ENCODE results near the gene ASIC2. TPM values are rescaled to one million over a fixed set of nuclear protein-coding genes. Genes with fewer than 3 reads are reported as not detected.

Gene ASIC2
- total RNA-seq, 1 experiment from 2014 or later: not detected

GRCh38 chr17:33169580-33170285, 123.4 kb downstream of the ASIC2 start:
- DNase-seq (ENCODE audit: low read depth, low spot score) (no peak), ATAC-seq (no peak)
- H3K27me3 ChIP-seq (ENCODE audit: insufficient read depth, low read length): peaks cover 10% of the 10 kb centered on the region
- RAD21 ChIA-PET (ENCODE audit: low non-redundant PET in 1 of 2, low total read pairs in 2 of 2, uncharacterized antibody in 2 of 2, unreplicated experiment in 2 of 2): no interaction called here
- intact Hi-C loops (cut with micrococcal nuclease): no loop called here
- no peaks in the 10 kb centered on the region for H3K79me2 ChIP-seq (ENCODE audit: insufficient read depth, low read length)
- H3K9me2 ChIP-seq (ENCODE audit: insufficient read depth): no peaks in the 10 kb centered on the region
- no TSS peak for BruUV-seq (replicated peaks)
- no peak overlapping the region for H3K9ac ChIP-seq (ENCODE audit: low read length)
- H3K4me3 ChIP-seq (replicated peaks in 1 of 2; ENCODE audit: low read depth in 1 of 2, low read length in 2 of 2): no peak overlapping the region
- TF ChIP-seq RAD21 (IDR thresholded peaks at IDR 0.05; ENCODE audit: low read depth): no peak
- TF ChIP-seq ELF1 (IDR thresholded peaks at IDR 0.05; ENCODE audit: borderline replicate concordance, low read depth): no peak
- no peak for TF ChIP-seq ZBTB33 (IDR thresholded peaks at IDR 0.05; ENCODE audit: extremely low read depth, insufficient replicate concordance, low read length)
- no peak for TF ChIP-seq REST (IDR thresholded peaks at IDR 0.05; ENCODE audit: low read depth)
- no peak for TF ChIP-seq EGR1 (IDR thresholded peaks at IDR 0.05; ENCODE audit: low read depth)
- TF ChIP-seq FOSL1 (IDR thresholded peaks at IDR 0.05; ENCODE audit: low read depth): no peak
- no peak for TF ChIP-seq EZH2 (IDR thresholded peaks at IDR 0.05)
- no peak for TF ChIP-seq CTCF (IDR thresholded peaks at IDR 0.05 in 2 of 3, conservative IDR thresholded peaks at IDR 0.05 in 1 of 3; ENCODE audit: borderline replicate concordance in 1 of 3, insufficient read depth in 1 of 3, low read depth in 2 of 3, low read length in 2 of 3)
- no peak for TF ChIP-seq MAX (IDR thresholded peaks at IDR 0.05)
- H3K9me3 ChIP-seq (ENCODE audit: control insufficient read depth in 1 of 2, insufficient read depth in 1 of 2, low read depth in 1 of 2, low read length in 2 of 2): no peaks in the 10 kb centered on the region
- H3K4me1 ChIP-seq (ENCODE audit: control insufficient read depth in 1 of 2, insufficient read depth in 2 of 2, low read length in 2 of 2): no peaks in the 10 kb centered on the region
- H3K4me2 ChIP-seq (ENCODE audit: low read length): no peak overlapping the region
- no peaks in the 10 kb centered on the region for H3K36me3 ChIP-seq (ENCODE audit: control insufficient read depth in 1 of 2, insufficient read depth in 2 of 2, low read length in 2 of 2)
- no peaks in the 10 kb centered on the region for H4K20me1 ChIP-seq (ENCODE audit: insufficient read depth)
- POLR2A ChIA-PET: no interaction called here
- CTCF ChIA-PET: no interaction called here
- H2AFZ ChIP-seq (ENCODE audit: low read depth, low read length, poor library complexity, severe bottlenecking): no peak overlapping the region
- no peak overlapping the region for H3K27ac ChIP-seq (ENCODE audit: low read depth, low read length)
